ENCODE results near the gene SLC12A7.

The SLC12A7 gene

GRCh38 chr5:1112596-1113331, 901 bp upstream of the SLC12A7 start:
- CTCF ChIA-PET = interaction anchor here (1.3 kb wide), 2 partner anchors 28 to 189 kb away, joined by 3 to 4 read pairs; no protein-coding TSS in a partner anchor
- POLR2A ChIA-PET = no interaction called here
- TF ChIP-seq CTCF (IDR thresholded peaks at IDR 0.05; ENCODE audit: control extremely low read depth, extremely low read depth, low read depth, missing control alignments) = no peak
- no peak for DNase-seq (ENCODE audit: extremely low spot score)

GRCh38 chr5:1111241-1111726, 579 bp downstream of the SLC12A7 start:
- peak; percentile 58 for DNase-seq (ENCODE audit: extremely low spot score)
- ChIA-PET POLR2A (no interaction called here), CTCF (no interaction called here)
- no peak for TF ChIP-seq CTCF (IDR thresholded peaks at IDR 0.05; ENCODE audit: control extremely low read depth, extremely low read depth, low read depth, missing control alignments)

- TF ChIP-seq CTCF (IDR thresholded peaks at IDR 0.05; ENCODE audit: control extremely low read depth, extremely low read depth, low read depth, missing control alignments) = no peak
- POLR2A ChIA-PET = no interaction called here
- no peak for DNase-seq (ENCODE audit: extremely low spot score)
- CTCF ChIA-PET = interaction anchor here (1.0 kb wide), 1 partner anchor 13 kb away, joined by 3 read pairs; no protein-coding TSS in a partner anchor
Observed at GRCh38 chr5:1110307-1111240, 1.3 kb downstream of the SLC12A7 start.

- TF ChIP-seq CTCF (IDR thresholded peaks at IDR 0.05; ENCODE audit: control extremely low read depth, extremely low read depth, low read depth, missing control alignments) = no peak
- ChIA-PET POLR2A (no interaction called here), CTCF (interaction anchor here (1.0 to 2.0 kb wide), 2 partner anchors 14 to 24 kb away, joined by 3 to 4 read pairs; no protein-coding TSS in a partner anchor)
- no peak for DNase-seq (ENCODE audit: extremely low spot score)
Observed at GRCh38 chr5:1109542-1110306, 2.1 kb downstream of the SLC12A7 start.

GRCh38 chr5:1108865-1109174, 3.0 kb downstream of the SLC12A7 start:
- POLR2A ChIA-PET = no interaction called here
- CTCF ChIA-PET = interaction anchor here (1.3 to 2.0 kb wide), 2 partner anchors 25 to 536 kb away, joined by 3 to 4 read pairs; no protein-coding TSS in a partner anchor
- no peak for TF ChIP-seq CTCF (IDR thresholded peaks at IDR 0.05; ENCODE audit: control extremely low read depth, extremely low read depth, low read depth, missing control alignments)

More at GRCh38 chr5:1108865-1109174, 3.0 kb downstream of the SLC12A7 start:
- no peak for DNase-seq (ENCODE audit: extremely low spot score)

All from GM10248 (cell line).